COLO668 (cell line): ENCODE results near the gene WIPF2.
"Not testable (repeated sequence)": the region's sequence is repeated elsewhere in the genome, so short reads cannot be mapped to it uniquely, and the experiment has no call there.

Source experiments
- DNase-seq: peaks from one replicate; lab custom pipeline; 2025; ENCODE audit not compliant: unreplicated experiment; lab: John Stamatoyannopoulos, UW

Gene WIPF2

GRCh38 chr17:40295488-40296436 is 76.7 kb downstream of the WIPF2 start:
- DNase-seq, result no peak

DNA sequence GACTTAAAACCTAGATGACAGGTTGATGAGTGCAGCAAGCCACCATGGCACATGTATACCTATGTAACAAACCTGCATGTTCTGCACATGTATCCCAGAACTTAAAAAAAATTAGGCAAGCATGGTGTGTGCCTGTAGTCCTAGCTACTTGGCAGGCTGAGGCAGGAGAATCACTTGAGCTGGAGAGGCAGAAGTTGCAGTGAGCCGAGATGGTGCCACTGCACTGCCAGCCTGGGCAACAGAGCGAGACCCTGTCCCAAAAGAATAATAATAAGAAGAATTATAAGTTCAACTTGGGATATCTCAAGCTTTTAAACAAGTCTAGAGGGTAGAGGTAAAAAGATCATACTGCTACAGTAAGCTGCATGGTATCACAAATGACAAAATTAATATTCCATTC is 78.4 kb downstream of the WIPF2 start:
- no peak for DNase-seq

DNA sequence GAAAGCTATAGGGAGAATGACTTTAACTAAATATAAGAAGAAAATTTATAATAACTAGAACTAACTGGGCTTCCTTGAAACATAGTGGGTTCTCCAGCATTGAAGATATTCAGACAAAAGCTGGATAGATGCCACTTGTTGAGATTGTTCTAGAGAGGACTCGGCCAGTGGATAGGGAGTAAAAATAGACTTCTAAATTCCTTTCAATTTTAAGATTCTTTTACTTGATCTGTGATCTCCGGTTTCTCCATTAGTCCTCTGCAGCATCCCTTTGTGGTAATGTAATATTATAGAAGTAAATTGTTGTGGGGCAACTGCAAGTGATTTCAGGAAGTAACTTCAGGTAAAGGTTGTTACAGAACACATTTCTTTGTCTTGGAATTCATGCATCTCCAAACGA is 79.6 kb downstream of the WIPF2 start:
- no peak for DNase-seq

GRCh38 chr17:40299159-40299757 is 80.2 kb downstream of the WIPF2 start:
- DNase-seq, result not testable (repeated sequence)

DNA sequence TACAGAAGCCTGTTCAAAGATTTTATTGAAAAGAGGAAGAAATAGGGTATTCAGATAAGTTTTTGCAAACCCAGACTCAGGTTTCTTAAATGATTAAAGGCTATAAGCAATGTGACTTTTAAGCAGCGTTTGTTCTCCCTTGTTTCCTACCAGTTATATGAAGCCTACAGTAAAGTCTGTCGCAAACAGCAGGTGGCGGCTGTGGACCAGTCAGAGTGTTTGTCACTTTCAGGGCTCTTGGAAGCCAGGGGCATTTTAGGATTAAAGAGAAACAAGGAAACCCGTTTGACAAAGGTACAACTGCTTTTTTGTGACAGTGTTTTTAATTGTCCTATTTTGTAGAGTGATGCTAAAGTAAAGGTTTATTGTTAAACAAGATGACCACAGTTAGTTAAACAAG is 82.2 kb downstream of the WIPF2 start:
- DNase-seq, result peak; percentile 11

DNA sequence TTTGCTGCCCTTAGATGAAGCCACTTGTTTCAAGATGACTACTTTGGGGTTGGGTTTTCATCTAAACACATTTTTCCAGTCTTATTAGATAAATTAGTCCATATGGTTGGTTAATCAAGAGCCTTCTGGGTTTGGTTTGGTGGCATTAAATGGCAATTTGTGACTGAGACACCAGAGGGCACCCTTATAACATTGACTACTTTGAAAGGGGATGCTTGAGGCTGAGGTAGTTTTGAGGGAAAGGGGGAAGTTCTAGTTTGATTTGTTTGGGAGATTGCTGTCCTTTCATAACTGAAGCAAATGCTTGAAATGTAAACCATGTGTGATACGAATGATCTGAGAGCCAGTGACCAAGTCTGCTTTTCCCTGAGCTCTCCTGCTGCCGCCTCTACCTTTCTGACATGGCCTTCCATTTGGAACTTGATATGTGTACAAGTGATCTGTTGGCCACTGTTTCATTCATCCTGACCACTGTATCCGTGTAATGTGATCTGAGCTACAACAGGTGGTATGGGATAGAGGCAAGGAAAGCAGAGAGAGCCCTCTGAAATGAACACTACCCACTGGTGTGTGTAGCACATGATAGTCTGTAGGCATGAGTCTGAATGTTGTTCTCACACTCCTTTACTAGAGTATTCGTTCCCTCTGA is 84.0 kb downstream of the WIPF2 start:
- DNase-seq, result peak; percentile 45

DNA sequence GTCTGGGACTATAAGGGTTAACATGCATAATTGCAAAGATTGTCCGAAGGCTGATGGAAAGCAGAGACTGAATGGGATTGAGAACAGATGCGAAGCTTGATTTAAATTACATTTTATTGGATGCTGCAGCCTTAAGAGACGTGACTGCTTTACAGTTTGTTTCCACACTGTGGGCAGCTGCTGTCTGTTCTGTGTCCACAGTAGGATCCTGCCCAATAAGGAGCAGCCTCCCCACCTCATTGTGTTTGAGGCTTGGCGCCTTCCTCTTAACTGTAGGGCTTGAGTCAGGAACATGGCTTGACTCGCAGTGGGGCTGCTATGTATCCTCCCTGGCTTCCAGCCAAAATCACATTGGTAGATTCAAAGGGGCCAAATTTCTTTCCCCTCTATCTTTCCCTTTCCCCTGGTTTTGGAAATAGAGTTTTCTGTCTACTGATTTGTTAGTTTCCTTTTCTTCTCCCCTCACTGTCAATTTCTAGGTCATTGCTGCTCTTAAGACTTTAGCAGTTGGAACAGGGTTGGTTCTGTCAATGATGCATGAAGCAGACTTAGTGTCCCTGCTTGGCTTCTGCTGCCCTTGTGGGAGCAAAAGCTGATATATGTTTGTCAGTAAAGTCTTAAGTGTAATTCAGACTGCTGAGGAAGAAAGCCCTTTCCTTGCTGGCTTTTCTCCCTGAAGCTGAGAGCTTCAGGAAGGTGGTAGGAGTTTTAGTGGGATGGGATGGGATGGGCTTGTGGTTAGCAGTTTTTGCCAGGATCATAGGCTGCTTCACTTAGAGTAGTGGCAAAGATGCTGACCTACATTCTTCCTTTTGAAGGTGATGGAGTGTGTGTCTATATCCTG is 84.8 kb downstream of the WIPF2 start:
- peak; percentile 26 for DNase-seq

DNA sequence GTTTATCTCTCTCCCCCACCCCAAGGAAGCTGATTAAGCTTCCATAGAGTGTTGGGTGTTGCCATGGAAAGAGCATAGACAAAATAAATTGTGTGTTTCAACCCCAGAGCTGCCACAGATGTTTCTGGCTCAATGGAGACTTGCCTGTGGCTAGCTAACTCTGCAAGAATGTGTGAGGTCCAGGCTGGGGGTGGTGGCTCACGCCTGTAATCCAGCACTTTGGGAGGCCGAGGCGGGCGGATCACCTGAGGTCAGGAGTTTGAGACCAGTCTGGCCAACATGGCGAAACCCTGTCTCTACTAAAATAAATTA is 85.4 kb downstream of the WIPF2 start:
- not testable (repeated sequence) for DNase-seq

- not testable (repeated sequence) for DNase-seq
Measured at GRCh38 chr17:40304866-40305265, 85.8 kb downstream of the WIPF2 start.

GRCh38 chr17:40306395-40306794 is 87.3 kb downstream of the WIPF2 start:
- no peak for DNase-seq

DNA sequence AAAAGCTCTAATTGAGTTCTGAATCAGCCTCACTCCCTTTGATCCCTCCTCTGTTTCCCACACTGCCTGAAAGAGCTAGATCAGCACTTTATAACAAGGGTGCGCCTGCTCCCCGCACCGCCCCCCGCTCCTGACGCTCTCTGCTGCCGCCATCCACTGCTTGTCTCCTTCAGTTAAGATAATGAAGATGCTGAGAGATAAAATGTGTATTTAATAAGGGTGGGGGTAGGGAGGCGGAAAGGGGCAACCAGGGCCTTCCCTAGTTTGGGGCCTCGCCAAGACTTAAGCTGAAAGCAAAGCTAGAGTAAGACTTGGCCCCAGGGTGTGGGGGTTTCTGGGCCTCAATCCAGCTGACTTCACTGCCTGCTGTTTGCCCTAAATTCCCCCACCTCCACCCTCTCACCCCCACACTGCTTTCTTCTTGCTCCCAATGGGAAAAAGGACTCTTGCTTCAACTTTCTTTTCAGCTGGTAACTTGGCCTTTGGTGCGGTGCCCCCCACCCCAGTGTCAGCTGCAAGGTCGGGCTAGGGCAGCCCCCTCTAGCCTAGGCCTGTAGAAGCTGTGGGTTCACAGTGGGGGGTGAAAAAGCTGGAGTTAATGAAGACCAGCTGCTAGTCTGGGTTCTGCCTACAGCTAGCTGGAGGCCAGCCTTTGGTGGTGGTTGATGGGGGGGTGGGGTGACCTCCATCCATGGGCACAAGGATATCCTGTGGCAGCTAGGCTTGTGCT is 88.1 kb downstream of the WIPF2 start:
- DNase-seq, result peak; percentile 9

- no peak for DNase-seq
Measured at GRCh38 chr17:40307740-40308239, 88.7 kb downstream of the WIPF2 start.

GRCh38 chr17:40309031-40309948 is 90.2 kb downstream of the WIPF2 start, which contains the start of gene RARA:
RARA (plus strand) TSS chr17:40309180; CDS start chr17:40331219, 22,039 bp downstream.
- DNase-seq, result peak; percentile 36

- no peak for DNase-seq
Measured at GRCh38 chr17:40309949-40310510, 90.9 kb downstream of the WIPF2 start.

- DNase-seq, result no peak
Measured at GRCh38 chr17:40310882-40311391, 91.8 kb downstream of the WIPF2 start.

- no peak for DNase-seq
Measured at GRCh38 chr17:40311575-40311974, 92.5 kb downstream of the WIPF2 start.

DNA sequence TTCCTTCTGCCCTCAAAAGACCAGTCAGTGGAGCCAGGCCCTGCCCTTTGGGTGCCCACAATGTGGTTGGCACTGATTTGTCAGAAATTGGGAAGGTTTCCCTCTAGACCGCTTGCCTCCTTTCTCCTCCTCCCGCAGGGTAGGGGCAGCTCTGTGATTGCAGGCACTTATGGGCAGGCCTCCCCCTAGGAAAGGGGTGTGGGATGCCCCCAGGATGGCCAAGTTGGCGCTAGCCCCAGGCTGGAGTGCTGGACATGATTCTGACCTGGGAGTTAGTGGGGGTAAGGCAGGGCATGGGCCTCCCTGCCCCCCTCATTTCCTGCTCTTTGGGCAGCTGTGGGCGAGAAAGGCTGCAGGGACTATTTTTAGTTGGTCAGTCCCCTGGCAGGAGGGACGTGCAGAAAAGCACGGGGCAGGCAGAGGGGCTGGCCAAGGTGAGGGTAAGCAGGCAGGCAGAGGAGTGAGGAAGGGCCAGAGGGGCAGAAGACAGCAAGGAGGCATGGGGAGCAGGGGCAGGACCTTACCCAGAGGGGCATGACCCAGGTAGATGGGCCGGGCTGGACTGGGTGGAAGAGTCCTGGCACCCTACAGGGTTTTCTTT is 93.1 kb downstream of the WIPF2 start:
- DNase-seq, result no peak
